ENCODE data around the gene TAF5.

DNA sequence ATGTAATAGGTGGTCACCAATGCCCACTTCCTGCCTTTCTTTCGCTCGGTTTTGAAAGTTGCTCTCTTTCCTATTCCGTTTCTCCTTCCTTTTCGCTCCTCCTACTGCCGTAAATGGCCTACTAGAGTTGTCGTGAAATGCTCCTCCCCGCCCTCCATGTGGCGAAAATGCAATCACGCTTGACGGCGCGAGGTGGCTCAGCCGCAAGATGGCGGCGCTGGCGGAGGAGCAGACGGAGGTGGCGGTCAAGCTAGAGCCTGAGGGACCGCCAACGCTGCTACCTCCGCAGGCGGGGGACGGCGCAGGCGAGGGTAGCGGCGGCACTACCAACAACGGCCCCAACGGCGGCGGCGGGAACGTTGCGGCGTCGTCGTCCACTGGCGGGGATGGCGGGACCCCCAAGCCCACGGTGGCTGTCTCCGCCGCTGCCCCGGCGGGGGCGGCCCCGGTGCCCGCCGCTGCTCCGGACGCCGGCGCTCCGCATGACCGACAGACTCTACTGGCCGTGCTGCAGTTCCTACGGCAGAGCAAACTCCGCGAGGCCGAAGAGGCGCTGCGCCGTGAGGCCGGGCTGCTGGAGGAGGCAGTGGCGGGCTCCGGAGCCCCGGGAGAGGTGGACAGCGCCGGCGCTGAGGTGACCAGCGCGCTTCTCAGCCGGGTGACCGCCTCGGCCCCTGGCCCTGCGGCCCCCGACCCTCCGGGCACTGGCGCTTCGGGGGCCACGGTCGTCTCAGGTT lies at the start of gene TAF5:
- TF ChIP-seq, protein P1, sequence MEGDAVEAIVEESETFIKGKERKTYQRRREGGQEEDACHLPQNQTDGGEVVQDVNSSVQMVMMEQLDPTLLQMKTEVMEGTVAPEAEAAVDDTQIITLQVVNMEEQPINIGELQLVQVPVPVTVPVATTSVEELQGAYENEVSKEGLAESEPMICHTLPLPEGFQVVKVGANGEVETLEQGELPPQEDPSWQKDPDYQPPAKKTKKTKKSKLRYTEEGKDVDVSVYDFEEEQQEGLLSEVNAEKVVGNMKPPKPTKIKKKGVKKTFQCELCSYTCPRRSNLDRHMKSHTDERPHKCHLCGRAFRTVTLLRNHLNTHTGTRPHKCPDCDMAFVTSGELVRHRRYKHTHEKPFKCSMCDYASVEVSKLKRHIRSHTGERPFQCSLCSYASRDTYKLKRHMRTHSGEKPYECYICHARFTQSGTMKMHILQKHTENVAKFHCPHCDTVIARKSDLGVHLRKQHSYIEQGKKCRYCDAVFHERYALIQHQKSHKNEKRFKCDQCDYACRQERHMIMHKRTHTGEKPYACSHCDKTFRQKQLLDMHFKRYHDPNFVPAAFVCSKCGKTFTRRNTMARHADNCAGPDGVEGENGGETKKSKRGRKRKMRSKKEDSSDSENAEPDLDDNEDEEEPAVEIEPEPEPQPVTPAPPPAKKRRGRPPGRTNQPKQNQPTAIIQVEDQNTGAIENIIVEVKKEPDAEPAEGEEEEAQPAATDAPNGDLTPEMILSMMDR (conservative IDR thresholded peaks at IDR 0.05; ENCODE audit: low read depth in 2 of 2) = no peak
- TF ChIP-seq EZH2phosphoT487 (IDR thresholded peaks at IDR 0.05; ENCODE audit: unreplicated experiment) (no peak), CREB1 (CRISPR knock-in tag; IDR thresholded peaks at IDR 0.05; ENCODE audit: low read depth) (no peak), STAT1 (IDR thresholded peaks at IDR 0.05; ENCODE audit: unreplicated experiment) (no peak), ZNF331 (CRISPR knock-in tag; IDR thresholded peaks at IDR 0.05; ENCODE audit: low read depth) (no peak), ZNF114 (CRISPR knock-in tag; IDR thresholded peaks at IDR 0.05) (no peak), EZH2 (IDR thresholded peaks at IDR 0.05; ENCODE audit: low read depth, unreplicated experiment) (no peak), JUNB (IDR thresholded peaks at IDR 0.05; ENCODE audit: unreplicated experiment) (no peak)
- TF ChIP-seq, protein P2, sequence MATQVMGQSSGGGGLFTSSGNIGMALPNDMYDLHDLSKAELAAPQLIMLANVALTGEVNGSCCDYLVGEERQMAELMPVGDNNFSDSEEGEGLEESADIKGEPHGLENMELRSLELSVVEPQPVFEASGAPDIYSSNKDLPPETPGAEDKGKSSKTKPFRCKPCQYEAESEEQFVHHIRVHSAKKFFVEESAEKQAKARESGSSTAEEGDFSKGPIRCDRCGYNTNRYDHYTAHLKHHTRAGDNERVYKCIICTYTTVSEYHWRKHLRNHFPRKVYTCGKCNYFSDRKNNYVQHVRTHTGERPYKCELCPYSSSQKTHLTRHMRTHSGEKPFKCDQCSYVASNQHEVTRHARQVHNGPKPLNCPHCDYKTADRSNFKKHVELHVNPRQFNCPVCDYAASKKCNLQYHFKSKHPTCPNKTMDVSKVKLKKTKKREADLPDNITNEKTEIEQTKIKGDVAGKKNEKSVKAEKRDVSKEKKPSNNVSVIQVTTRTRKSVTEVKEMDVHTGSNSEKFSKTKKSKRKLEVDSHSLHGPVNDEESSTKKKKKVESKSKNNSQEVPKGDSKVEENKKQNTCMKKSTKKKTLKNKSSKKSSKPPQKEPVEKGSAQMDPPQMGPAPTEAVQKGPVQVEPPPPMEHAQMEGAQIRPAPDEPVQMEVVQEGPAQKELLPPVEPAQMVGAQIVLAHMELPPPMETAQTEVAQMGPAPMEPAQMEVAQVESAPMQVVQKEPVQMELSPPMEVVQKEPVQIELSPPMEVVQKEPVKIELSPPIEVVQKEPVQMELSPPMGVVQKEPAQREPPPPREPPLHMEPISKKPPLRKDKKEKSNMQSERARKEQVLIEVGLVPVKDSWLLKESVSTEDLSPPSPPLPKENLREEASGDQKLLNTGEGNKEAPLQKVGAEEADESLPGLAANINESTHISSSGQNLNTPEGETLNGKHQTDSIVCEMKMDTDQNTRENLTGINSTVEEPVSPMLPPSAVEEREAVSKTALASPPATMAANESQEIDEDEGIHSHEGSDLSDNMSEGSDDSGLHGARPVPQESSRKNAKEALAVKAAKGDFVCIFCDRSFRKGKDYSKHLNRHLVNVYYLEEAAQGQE (IDR thresholded peaks at IDR 0.05; ENCODE audit: unreplicated experiment) = peak; percentile 45
